ENCODE measurements around the gene GPANK1. TPM values are rescaled to one million over a fixed set of nuclear protein-coding genes. Genes with fewer than 3 reads are reported as not detected.
A peak's percentile ranks its signal among the peaks of the same experiment; 100 is the strongest.

Gene GPANK1
- total and polyA plus RNA-seq, 7 donors, result 13.6 to 49.7 (median 22.6) TPM

DNA sequence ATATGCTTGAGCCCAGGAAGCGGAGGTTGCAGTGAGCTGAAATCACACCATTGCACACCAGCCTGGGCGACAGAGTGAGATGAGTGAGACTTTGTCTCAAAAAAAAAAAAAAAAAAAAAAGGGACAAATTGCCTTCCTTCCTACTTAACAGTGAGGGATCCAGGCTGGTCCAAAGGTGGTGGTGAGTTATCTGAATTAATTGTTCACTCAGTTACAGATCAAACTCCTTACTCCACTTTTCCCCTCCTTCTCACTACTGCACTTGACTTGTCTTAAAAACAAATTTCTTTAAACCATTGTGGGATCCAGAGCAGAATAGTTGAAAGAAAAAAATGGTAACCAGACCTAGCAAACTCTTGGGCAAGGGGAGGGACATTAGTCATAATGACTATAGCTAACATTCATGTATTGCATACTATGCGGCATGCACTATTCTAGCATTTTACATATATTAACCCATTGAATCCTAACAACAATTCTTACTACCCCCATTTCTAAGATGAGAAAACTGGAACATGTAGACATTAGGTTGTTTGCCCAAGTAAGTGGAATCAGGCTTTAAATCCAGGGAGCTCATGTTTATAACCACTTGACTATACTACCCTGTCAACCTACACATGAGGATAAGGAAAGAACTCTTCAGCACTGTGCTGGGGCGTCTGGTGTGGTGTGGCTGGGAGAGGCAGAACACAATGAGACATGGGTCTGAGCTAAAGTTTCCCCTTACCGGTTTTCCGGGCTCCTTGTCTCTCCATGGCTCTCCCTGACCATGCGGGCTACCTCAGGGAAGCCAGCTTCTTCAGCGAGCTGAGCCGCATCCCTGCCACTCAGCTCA is 1.5 kb downstream of the GPANK1 start:
- DNase-seq, result no peak
- H3K27me3 ChIP-seq (ENCODE audit: insufficient read depth in 3 of 3, low read length in 2 of 3), result no peaks in the 10 kb centered on the region
- TF ChIP-seq, protein P1, sequence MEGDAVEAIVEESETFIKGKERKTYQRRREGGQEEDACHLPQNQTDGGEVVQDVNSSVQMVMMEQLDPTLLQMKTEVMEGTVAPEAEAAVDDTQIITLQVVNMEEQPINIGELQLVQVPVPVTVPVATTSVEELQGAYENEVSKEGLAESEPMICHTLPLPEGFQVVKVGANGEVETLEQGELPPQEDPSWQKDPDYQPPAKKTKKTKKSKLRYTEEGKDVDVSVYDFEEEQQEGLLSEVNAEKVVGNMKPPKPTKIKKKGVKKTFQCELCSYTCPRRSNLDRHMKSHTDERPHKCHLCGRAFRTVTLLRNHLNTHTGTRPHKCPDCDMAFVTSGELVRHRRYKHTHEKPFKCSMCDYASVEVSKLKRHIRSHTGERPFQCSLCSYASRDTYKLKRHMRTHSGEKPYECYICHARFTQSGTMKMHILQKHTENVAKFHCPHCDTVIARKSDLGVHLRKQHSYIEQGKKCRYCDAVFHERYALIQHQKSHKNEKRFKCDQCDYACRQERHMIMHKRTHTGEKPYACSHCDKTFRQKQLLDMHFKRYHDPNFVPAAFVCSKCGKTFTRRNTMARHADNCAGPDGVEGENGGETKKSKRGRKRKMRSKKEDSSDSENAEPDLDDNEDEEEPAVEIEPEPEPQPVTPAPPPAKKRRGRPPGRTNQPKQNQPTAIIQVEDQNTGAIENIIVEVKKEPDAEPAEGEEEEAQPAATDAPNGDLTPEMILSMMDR (IDR thresholded peaks at IDR 0.05), result no peak
- intact Hi-C loops (cut with DNase I), result loop anchor here in 1 of 2 donors (5.0 kb wide), 1 partner anchor 116 kb away; the partner anchor contains the start of genes ATP6V1G2 and NFKBIL1
- H3K9me3 ChIP-seq, result no peaks in the 10 kb centered on the region
- no peak for ATAC-seq
- 51 to 57% (median 51%) methylated on average over 9 of the region's 9 CpGs for WGBS, 3 donors
- peaks cover 5 to 43% of the 10 kb centered on the region in 2 donors for H3K36me3 ChIP-seq (ENCODE audit: insufficient read depth in 1 of 2, low read depth in 1 of 2)
- peak overlapping the region; percentile 97 for H3K27ac ChIP-seq
- peak overlapping the region; percentile 91 for H3K4me3 ChIP-seq
- H3K4me1 ChIP-seq, result peaks cover 58% of the 10 kb centered on the region

DNA sequence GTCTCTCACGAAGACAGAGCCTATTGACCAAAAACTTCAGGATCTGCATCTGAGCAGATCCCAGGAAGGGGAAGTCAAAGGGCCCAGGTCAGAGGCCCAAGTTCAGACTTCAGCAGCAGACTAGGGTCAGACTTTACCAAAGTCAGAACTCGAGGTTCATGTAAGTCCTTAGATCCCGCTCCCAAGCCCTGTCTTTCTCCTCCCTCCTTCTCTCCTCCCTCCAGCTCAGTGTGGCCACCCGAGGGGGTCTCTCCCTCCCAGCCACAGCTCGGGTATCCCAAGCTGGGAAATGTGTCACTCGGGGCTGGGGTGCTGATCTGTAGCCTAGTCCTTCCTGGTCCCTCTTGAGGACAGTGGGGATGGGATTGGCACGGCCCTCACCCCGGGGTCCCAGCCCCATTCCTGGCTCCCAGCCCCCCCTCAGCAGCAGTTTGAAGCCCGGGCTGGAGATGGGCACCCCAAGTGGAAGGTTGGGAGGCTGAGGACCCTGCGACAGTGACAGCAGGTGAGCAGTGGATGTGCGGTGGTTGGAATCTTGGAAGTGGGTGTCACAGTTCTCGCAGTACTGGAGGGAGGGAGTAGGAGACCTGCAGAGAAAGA is 2.6 kb downstream of the GPANK1 start:
- intact Hi-C loops (cut with DNase I), result loop anchor here in 1 of 2 donors (5.0 kb wide), 1 partner anchor 115 kb away; the partner anchor contains the start of genes ATP6V1G2 and NFKBIL1
- TF ChIP-seq, protein P1 (IDR thresholded peaks at IDR 0.05), result no peak
- ATAC-seq (no peak), DNase-seq (no peak)
- Histone ChIP-seq H3K4me1 (peaks cover 59% of the 10 kb centered on the region), H3K9me3 (no peaks in the 10 kb centered on the region), H3K36me3 (ENCODE audit: insufficient read depth in 1 of 2, low read depth in 1 of 2) (peaks cover 3 to 35% of the 10 kb centered on the region in 2 donors), H3K27ac (no peak overlapping the region), H3K27me3 (ENCODE audit: insufficient read depth in 3 of 3, low read length in 2 of 3) (no peaks in the 10 kb centered on the region), H3K4me3 (no peak overlapping the region)
- WGBS, 3 donors, result 89 to 91% (median 90%) methylated on average over 11 to 12 of the region's 12 CpGs

DNA sequence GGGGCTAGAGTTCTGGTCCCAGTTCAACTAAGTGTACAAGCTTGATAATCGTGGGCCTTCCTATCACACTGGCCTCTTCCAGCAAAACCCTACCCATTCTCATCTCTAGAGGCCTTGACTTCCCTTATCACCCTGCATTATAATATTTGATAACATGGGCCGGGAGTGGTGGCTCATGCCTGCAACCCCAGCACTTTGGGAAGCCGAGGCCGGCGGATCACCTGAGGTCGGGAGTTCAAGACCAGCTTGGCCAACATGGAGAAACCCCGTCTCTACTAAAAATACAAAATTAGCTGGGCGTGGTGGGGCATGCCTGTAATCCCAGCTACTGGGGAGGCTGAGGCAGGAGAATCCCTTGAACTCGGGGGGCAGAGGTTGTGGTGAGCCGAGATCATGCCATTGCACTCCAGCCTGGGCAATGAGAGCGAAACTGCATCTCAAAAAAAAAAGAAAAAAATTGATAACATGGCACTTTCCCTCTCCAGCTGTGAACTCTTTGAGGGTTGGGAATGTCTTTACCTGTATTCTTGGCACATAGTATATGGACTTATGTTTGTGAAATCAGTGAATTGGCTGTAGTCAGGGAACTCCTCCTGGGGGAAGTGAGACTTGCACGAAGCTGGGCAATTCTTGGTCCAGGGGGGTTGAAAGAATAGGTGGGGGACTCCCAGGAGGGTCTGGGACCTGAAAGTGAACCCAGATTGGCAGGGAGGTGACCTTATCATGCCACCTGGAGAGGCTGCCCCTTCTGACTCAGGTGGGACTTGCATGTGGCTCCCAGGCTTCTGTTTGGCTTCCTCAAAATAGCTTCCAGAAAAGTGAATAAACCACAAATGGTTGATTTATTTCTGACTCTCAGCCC is 3.3 kb downstream of the GPANK1 start:
- peaks cover 3 to 36% of the 10 kb centered on the region in 2 donors for H3K36me3 ChIP-seq (ENCODE audit: insufficient read depth in 1 of 2, low read depth in 1 of 2)

More for the DNA sequence above, 3.3 kb downstream of the GPANK1 start:
- ATAC-seq, result no peak
- WGBS, 3 donors, result 78 to 81% (median 78%) methylated on average over 12 of the region's 12 CpGs
- peaks cover 52% of the 10 kb centered on the region for H3K4me1 ChIP-seq
- TF ChIP-seq, protein P1 (IDR thresholded peaks at IDR 0.05), result no peak
- intact Hi-C loops (cut with DNase I), result loop anchor here in 1 of 2 donors (5.0 kb wide), 1 partner anchor 114 kb away; the partner anchor contains the start of genes ATP6V1G2 and NFKBIL1
- peak overlapping the region; percentile 94 for H3K27ac ChIP-seq
- no peaks in the 10 kb centered on the region for H3K9me3 ChIP-seq
- DNase-seq, result no peak
- no peaks in the 10 kb centered on the region for H3K27me3 ChIP-seq (ENCODE audit: insufficient read depth in 3 of 3, low read length in 2 of 3)
- peak overlapping the region; percentile 79 for H3K4me3 ChIP-seq
